K562 (cell line): ENCODE results near the gene AGO3. TPM values are rescaled to one million over a fixed set of nuclear protein-coding genes. Genes with fewer than 3 reads are reported as not detected.
A peak's percentile ranks its signal among the peaks of the same experiment; 100 is the strongest.
"Not testable (repeated sequence)": the region's sequence is repeated elsewhere in the genome, so short reads cannot be mapped to it uniquely, and the experiment has no call there.

Experiments
- ATAC-seq: fragments of 200-7000 bp; cut with Tn5 transposase; 3 replicates; pipeline ENCODE4 v1.9.1; 2020; ENCODE audit warnings: moderate library complexity
- BruUV-seq: library from RNA; stranded (reverse); fragments of 400-500 nt; replicated peaks from 2 replicates; lab custom pipeline; 2021; lab: Mats Ljungman, UMichigan
- CTCF ChIA-PET: fragments of 300-600 bp; formaldehyde crosslinking; extraction: SDS; loops from one replicate; lab custom pipeline; 2021; ENCODE audit warnings: low intra/inter-chr PET ratio; lab: Yijun Ruan, JAX
- POLR2A ChIA-PET: fragments of 300-600, 350-650 bp; sonication (Branson Sonifier 250); formaldehyde crosslinking; extraction: SDS; loops from one replicate; lab custom pipeline; 2021; ENCODE audit warnings: antibody characterized with exemption, inconsistent platforms; lab: Yijun Ruan, JAX
- DNase-seq, 4 experiments: peaks; one replicate each; pipeline versions ENCODE4 v3.0.0 to v3.0.0-alpha.2; 2011 to 2018; ENCODE audit warnings: low spot score in 3 of 4, mixed read lengths in 3 of 4; ENCODE audit errors: extremely low read depth in 1 of 4
- FAIRE-seq: peaks from 2 replicates; lab custom pipeline; 2011; peaks lifted over from hg19 to GRCh38; lab: Jason Lieb, UNC
- H2AFZ ChIP-seq: 2 replicates; pipeline ENCODE4 v1.6.0; 2011; ENCODE audit warnings: low read depth, low read length, control low read depth, inconsistent platforms
- H3K27ac ChIP-seq: fragments of 200-600 bp; 3 replicates; pipeline ENCODE4 v1.8.0; 2011; ENCODE audit warnings: low read depth, mild to moderate bottlenecking, control low read depth, inconsistent platforms, low read length, moderate library complexity, mixed read lengths; ENCODE audit errors: extremely low read depth
- H3K27me3 ChIP-seq, 2 experiments: fragments of 300-600 bp in 1 of 2; 2 replicates in 1 of 2; 3 replicates in 1 of 2; pipeline versions ENCODE4 v1.6.0 to v1.8.0; 2011; ENCODE audit warnings: inconsistent platforms in 2 of 2, low read length in 2 of 2, mild to moderate bottlenecking in 1 of 2, mixed read lengths in 1 of 2, moderate library complexity in 1 of 2; ENCODE audit not compliant: control insufficient read depth in 2 of 2, insufficient read depth in 2 of 2
- H3K36me3 ChIP-seq: fragments of 300-600 bp; 3 replicates; pipeline ENCODE4 v1.8.0; 2011; ENCODE audit warnings: mild to moderate bottlenecking, low read length, inconsistent platforms; ENCODE audit not compliant: control insufficient read depth, insufficient read depth
- H3K4me1 ChIP-seq, 2 experiments: fragments of 200-600 bp in 1 of 2; replicated peaks in 1 of 2; 2 replicates in 1 of 2; 3 replicates in 1 of 2; pipeline versions ENCODE4 v1.5.1 to v1.8.0; 2011; ENCODE audit warnings: inconsistent platforms in 2 of 2, low read length in 2 of 2, mild to moderate bottlenecking in 1 of 2, mixed read lengths in 1 of 2, moderate library complexity in 1 of 2; ENCODE audit not compliant: control insufficient read depth in 2 of 2, insufficient read depth in 2 of 2
- H3K4me2 ChIP-seq: 2 replicates; pipeline ENCODE4 v1.6.1; 2011; ENCODE audit warnings: low read length, control low read depth, inconsistent platforms, mixed read lengths; ENCODE audit not compliant: insufficient read depth
- H3K4me3 ChIP-seq: fragments of 200-600 bp; sonication (generic), shearing (Covaris generic); 2 replicates; pipeline ENCODE4 v1.5.1; 2016; ENCODE audit warnings: control low read depth, inconsistent platforms
- H3K79me2 ChIP-seq: fragments of 200-600 bp; 3 replicates; pipeline ENCODE4 v1.8.0; 2011; ENCODE audit warnings: low read length, inconsistent platforms; ENCODE audit not compliant: control insufficient read depth, insufficient read depth
- H3K9ac ChIP-seq, 2 experiments: 2 replicates each; pipeline versions ENCODE4 v1.6.0 to v1.6.1; 2011; ENCODE audit warnings: low read depth in 2 of 2, low read length in 2 of 2, control low read depth in 1 of 2, inconsistent platforms in 1 of 2, mild to moderate bottlenecking in 1 of 2, mixed read lengths in 1 of 2; ENCODE audit not compliant: insufficient read depth in 1 of 2
- H3K9me1 ChIP-seq: one replicate; pipeline ENCODE4 v1.6.0; 2011; ENCODE audit warnings: inconsistent platforms, mild to moderate bottlenecking, low read length, moderate library complexity; ENCODE audit not compliant: control insufficient read depth, insufficient read depth
- H3K9me3 ChIP-seq: replicated peaks from 2 replicates; pipeline ENCODE4 v1.5.1; 2011; ENCODE audit warnings: low read depth, low read length, inconsistent platforms; ENCODE audit not compliant: control insufficient read depth, insufficient read depth
- H4K20me1 ChIP-seq: replicated peaks from 2 replicates; pipeline ENCODE4 v1.6.1; 2011; ENCODE audit warnings: low read length, inconsistent platforms, mixed read lengths; ENCODE audit not compliant: control insufficient read depth, insufficient read depth
- BCOR ChIP-seq: fragments of 450-650 bp; IDR thresholded peaks from 2 replicates; pipeline ENCODE4 v1.6.1; 2016
- CBFA2T2 ChIP-seq: fragments of 450-650 bp; conservative IDR thresholded peaks from 2 replicates; pipeline ENCODE4 v1.6.1; 2017; ENCODE audit warnings: mild to moderate bottlenecking
- CEBPB ChIP-seq: fragments of 450-650 bp; IDR thresholded peaks from 2 replicates; pipeline ENCODE4 v1.6.1; 2016; ENCODE audit warnings: missing genetic modification characterization, missing compliant biosample characterization
- CHD1 ChIP-seq: fragments of 200-600 bp; sonication (generic); IDR thresholded peaks from one replicate; pipeline ENCODE4 v1.6.1; 2012; ENCODE audit warnings: mild to moderate bottlenecking, moderate library complexity, low read length, inconsistent platforms
- KAT7 ChIP-seq: sonication (generic); formaldehyde crosslinking; IDR thresholded peaks from 2 replicates; pipeline ENCODE4 v1.8.0; 2022; ENCODE audit warnings: missing genetic modification reagents, mild to moderate bottlenecking, borderline replicate concordance
- KDM1A ChIP-seq, 2 experiments: fragments of 450-650 bp; IDR thresholded peaks; 2 replicates each; pipeline ENCODE4 v1.6.1; 2016; ENCODE audit warnings: mild to moderate bottlenecking in 2 of 2
- MEIS2 ChIP-seq: fragments of 450-650 bp; IDR thresholded peaks from 2 replicates; pipeline ENCODE4 v1.6.1; 2014; ENCODE audit warnings: mild to moderate bottlenecking; ENCODE audit not compliant: partially characterized antibody
- RBM25 ChIP-seq: fragments of 200-400 bp; formaldehyde crosslinking; IDR thresholded peaks from 2 replicates; pipeline ENCODE4 v1.6.1; 2018; ENCODE audit warnings: low read length, low read depth, moderate library complexity; ENCODE audit not compliant: severe bottlenecking
- TAL1 ChIP-seq: fragments of 450-650 bp; IDR thresholded peaks from 2 replicates; pipeline ENCODE4 v1.6.1; 2016; ENCODE audit warnings: mild to moderate bottlenecking
- ZNF146 ChIP-seq: IDR thresholded peaks from one replicate; pipeline ENCODE4 v1.6.1; 2018; ENCODE audit warnings: missing compliant biosample characterization; ENCODE audit not compliant: unreplicated experiment
- ZNF263 ChIP-seq: sonication (generic); formaldehyde crosslinking; IDR thresholded peaks from 2 replicates; pipeline ENCODE4 v1.8.0; 2022; ENCODE audit warnings: mild to moderate bottlenecking, missing genetic modification reagents, borderline replicate concordance
- WGBS: fragments of 100-300 bp; shearing (Covaris generic); methylation state at CpG from one replicate; pipeline ENCODE4 v1.1.6; 2016; ENCODE audit warnings: low coverage, mixed read lengths; ENCODE audit not compliant: insufficient coverage; ENCODE audit errors: missing lambda C conversion rate; 5-methylcytosine and 5-hydroxymethylcytosine counted together
- in situ Hi-C: fragments of 300-500 bp; cut with MboI; formaldehyde crosslinking; loops from 4 replicates; pipeline ENCODE4 v1.15.0; 2018; ENCODE audit warnings: inconsistent platforms, mixed read lengths
- intact Hi-C: fragments of 100-400 bp; cut with micrococcal nuclease; formaldehyde crosslinking; loops from 2 replicates; pipeline ENCODE4 v1.14.2; 2022
- polyA plus RNA-seq, 8 experiments: library from polyadenylated mRNA; depleted of rRNA in 4 of 8; stranded (reverse) in 5 of 8; unstranded in 3 of 8; fragments of >200 nt; fragmentation: Nextera tagmentation in 2 of 8; fragmentation: Illumina TruSeq in 1 of 8; extraction: Ambion mirVana in 2 of 8; extraction: Trizol in 1 of 8; gene quantifications; 2 replicates each; pipeline versions ENCODE4 v1.2.1 to v1.2.3, GENCODE V29; 2011 to 2014; ENCODE audit warnings: inconsistent platforms in 1 of 8, missing spikeins in 1 of 8
- total RNA-seq, 7 experiments: library from RNA; depleted of rRNA in 6 of 7; stranded (reverse); fragments of >200 nt in 6 of 7; fragmentation: Illumina TruSeq in 2 of 7; extraction: Trizol in 2 of 7; gene quantifications; 2 replicates each; pipeline versions ENCODE4 v1.2.1 to v1.2.3, GENCODE V29; 2011 to 2021; ENCODE audit warnings: low replicate concordance in 1 of 7
- TF ChIP-seq, protein P1 (sequence below): fragments of 450-650 bp; IDR thresholded peaks from 2 replicates; pipeline ENCODE4 v1.6.1; 2017; ENCODE audit warnings: mild to moderate bottlenecking, moderate library complexity

AGO3 gene
- total and polyA plus RNA-seq, 9 of the 15 experiments (the other 6 are each of a cell fraction or from before 2014, with no cell fraction given) = 4.5 to 41.5 (median 22.7) TPM

DNA sequence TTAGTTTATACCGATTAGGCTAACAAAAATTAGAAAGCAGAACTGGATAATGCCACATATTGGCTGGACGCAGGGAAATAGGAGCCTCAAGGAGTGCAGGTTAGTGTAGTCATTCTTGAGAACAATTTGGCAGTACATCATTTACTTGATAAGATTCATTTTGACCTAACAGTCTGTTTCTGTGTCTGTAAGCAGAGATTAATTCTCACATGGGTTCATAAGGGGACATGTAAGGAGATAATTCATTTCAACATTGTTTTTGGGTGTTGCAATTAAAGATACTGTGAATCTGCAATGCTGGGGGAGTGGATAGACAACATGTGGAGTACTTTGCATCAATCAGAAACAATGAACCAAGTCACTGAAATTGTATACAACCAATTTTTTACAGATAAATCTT, 32.0 kb downstream of the AGO3 start (continued):
- peak; percentile 36; the same call in 1 of the 2 replicates for TF ChIP-seq TAL1
- TF ChIP-seq KAT7 = no peak
- no peak for TF ChIP-seq ZNF263 (CRISPR knock-in tag)
- TF ChIP-seq CHD1 = no peak
- peak; percentile 74 for TF ChIP-seq CEBPB (tag)
- peak; percentile 47 for TF ChIP-seq MEIS2
- TF ChIP-seq, protein P1, sequence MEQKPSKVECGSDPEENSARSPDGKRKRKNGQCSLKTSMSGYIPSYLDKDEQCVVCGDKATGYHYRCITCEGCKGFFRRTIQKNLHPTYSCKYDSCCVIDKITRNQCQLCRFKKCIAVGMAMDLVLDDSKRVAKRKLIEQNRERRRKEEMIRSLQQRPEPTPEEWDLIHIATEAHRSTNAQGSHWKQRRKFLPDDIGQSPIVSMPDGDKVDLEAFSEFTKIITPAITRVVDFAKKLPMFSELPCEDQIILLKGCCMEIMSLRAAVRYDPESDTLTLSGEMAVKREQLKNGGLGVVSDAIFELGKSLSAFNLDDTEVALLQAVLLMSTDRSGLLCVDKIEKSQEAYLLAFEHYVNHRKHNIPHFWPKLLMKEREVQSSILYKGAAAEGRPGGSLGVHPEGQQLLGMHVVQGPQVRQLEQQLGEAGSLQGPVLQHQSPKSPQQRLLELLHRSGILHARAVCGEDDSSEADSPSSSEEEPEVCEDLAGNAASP = 0 out of 2 replicates have a peak, but pooled peaks have one; percentile 34
- peak; percentile 81 to 82; a peak in 3 of 4 replicates for TF ChIP-seq KDM1A (IDR thresholded peaks at IDR 0.05)
- peak; percentile 59 for TF ChIP-seq CBFA2T2

DNA sequence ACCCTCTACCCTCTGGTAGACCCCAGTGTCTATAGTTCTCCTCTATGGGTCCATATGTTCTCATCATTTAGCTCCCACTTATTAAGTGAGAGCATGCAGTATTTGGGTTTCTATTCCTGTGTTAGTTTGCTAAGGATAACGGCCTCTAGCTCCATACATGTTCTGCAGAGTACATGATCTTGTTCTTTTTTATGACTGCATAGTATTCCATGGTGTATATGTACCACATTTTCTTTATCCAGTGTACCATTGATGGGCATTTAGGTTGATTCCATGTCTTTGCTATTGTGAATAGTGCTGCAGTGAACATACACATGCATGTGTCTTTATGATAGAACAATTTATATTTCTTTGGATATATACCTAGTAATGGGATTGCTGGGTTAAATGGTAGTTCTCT, 33.4 kb downstream of the AGO3 start:
- 95% methylated on average over 1 of the region's 1 CpG for WGBS
- H3K4me1 ChIP-seq, POLR2A ChIA-PET: not testable (repeated sequence)

More for the DNA sequence above, 33.4 kb downstream of the AGO3 start:
- H4K20me1 ChIP-seq, FAIRE-seq, DNase-seq, intact Hi-C loops, H3K27ac ChIP-seq, H2AFZ ChIP-seq, H3K9me1 ChIP-seq, H3K9me3 ChIP-seq, in situ Hi-C loops, H3K79me2 ChIP-seq, H3K27me3 ChIP-seq, CTCF ChIA-PET, ATAC-seq, H3K4me3 ChIP-seq, H3K4me2 ChIP-seq, H3K9ac ChIP-seq, BruUV-seq: not testable (repeated sequence)
- H3K36me3 ChIP-seq = peaks cover 20% of the 10 kb centered on the region
- peak; percentile 31 for TF ChIP-seq RBM25
- TF ChIP-seq BCOR = peak; percentile 23; the same call in 1 of the 2 replicates
- peak; percentile 85 for TF ChIP-seq ZNF146
